ENCODE data around the gene ROBO1. TPM values are rescaled to one million over a fixed set of nuclear protein-coding genes. Genes with fewer than 3 reads are reported as not detected.

ROBO1 gene
- total RNA-seq, 1 donor from 2014 or later = 43.7 TPM

DNA sequence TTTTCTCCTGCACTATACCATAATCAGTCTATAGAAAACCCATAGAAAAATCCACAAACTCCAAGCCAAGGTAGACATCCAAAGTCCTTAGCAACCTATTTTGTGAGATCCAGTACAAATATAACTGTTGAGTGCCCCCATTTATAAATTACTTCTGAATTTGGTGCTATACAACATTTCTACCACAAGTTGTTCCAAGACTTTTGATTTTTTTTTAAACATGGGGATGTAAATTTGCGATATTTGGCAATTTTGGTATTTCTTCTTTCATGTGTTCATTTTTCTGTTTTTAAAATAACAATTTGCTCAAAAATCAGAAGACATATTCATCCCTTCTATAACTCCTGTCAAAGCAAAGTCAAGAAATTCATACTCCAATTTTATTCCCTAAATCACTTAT, 763.8 kb downstream of the ROBO1 start:
- Mint-ChIP-seq H3K27ac (ENCODE audit: unreplicated experiment) (no peak overlapping the region), H3K4me1 (ENCODE audit: low read depth) (peaks cover 25% of the 10 kb centered on the region), H3K9me3 (ENCODE audit: low read depth) (peaks cover 3% of the 10 kb centered on the region), H3K36me3 (ENCODE audit: low read depth) (no peaks in the 10 kb centered on the region), H3K4me3 (ENCODE audit: unreplicated experiment) (no peak overlapping the region), H3K27me3 (ENCODE audit: low read depth) (no peaks in the 10 kb centered on the region)
- DNase-seq (ENCODE audit: low spot score) = no peak
- TF ChIP-seq CTCF (IDR thresholded peaks at IDR 0.05) = peak; percentile 44

DNA sequence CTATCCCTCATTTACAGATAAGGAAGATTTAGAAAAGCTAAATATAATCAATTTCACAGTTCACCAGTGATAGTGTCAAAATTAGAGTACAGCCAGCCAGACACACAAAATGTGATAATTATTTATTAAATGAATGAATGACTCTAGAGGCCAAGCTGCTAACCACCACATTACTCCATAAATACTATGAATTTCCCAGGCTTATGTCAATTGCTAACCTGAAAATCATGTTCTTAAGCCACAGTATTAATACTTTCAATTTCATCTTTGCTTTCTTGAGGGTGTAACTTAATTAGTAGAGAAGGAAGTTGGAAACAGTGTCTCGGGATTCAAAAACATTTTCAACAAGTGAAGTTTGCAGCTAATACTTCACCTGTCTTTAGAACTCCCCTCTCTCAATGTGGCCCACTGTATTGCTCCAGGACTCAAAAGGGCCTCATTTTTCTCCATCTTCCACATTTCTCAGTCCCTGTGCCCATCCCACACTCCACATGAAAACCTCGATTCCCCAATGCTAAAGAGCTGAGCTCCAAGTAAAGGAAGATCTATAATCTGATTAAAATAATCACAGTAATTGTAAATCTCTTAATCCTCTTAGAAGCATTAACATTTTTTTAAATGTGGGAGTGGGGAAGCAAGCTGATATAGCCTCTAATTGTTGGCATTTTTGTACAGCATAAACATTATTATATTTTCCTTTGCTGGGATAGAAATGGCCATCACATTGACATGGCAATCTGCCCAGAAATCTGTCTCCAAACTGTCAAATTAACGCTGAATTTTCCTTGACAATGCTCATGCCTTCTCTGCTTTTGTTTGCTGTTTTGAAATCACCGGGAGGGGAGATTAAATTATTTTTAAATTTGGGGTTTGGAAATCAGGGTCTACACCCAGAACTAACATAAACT, 765.1 kb downstream of the ROBO1 start:
- DNase-seq (ENCODE audit: low spot score) = no peak
- H3K27ac Mint-ChIP-seq (ENCODE audit: unreplicated experiment) = no peak overlapping the region
- H3K27me3 Mint-ChIP-seq (ENCODE audit: low read depth) = no peaks in the 10 kb centered on the region
- H3K4me1 Mint-ChIP-seq (ENCODE audit: low read depth) = peaks cover 25% of the 10 kb centered on the region
- no peak overlapping the region for H3K4me3 Mint-ChIP-seq (ENCODE audit: unreplicated experiment)
- TF ChIP-seq CTCF (IDR thresholded peaks at IDR 0.05) = no peak
- peaks cover 5% of the 10 kb centered on the region for H3K9me3 Mint-ChIP-seq (ENCODE audit: low read depth)
- H3K36me3 Mint-ChIP-seq (ENCODE audit: low read depth) = no peaks in the 10 kb centered on the region

DNA sequence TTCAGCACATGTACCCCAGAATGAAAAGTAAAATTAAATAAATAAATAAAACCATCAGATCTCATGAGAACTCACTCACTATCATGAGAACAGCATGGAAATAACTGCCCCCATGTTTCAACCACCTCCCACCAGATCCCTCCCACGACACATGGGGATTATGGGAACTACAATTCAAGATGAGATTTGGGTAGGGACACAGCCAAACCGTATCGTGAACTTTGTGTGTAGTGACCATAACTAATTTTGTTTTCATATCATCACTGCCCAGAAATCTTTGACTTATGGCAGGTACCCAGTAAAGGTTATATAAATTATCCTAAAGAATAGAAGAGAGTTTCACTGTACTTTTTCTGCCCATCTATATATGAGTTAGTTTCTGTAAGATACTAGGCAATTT, 766.5 kb downstream of the ROBO1 start:
- H3K9me3 Mint-ChIP-seq (ENCODE audit: low read depth) = peaks cover 5% of the 10 kb centered on the region
- H3K27ac Mint-ChIP-seq (ENCODE audit: unreplicated experiment) = no peak overlapping the region
- H3K36me3 Mint-ChIP-seq (ENCODE audit: low read depth) = no peaks in the 10 kb centered on the region
- peaks cover 23% of the 10 kb centered on the region for H3K4me1 Mint-ChIP-seq (ENCODE audit: low read depth)
- H3K4me3 Mint-ChIP-seq (ENCODE audit: unreplicated experiment) = no peak overlapping the region
- no peaks in the 10 kb centered on the region for H3K27me3 Mint-ChIP-seq (ENCODE audit: low read depth)
- TF ChIP-seq CTCF (IDR thresholded peaks at IDR 0.05) = no peak
- no peak for DNase-seq (ENCODE audit: low spot score)

DNA sequence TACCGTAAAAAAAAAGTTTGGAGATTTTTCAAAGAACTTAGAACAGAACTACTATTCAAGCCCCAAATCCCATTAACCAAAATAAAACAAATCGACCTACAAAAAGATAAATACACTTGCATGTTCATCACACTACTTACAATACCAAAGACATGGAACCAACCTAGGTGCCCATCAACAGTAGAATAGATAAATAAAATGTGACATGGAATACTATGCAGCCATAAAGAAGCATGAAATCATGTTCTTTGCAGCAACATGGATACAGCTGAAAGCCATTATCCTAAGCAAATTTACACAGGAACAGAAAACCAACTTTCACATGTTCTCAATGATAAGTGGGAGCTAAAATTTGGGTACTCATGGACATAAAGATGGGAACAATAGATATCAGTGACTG, 768.7 kb downstream of the ROBO1 start:
- no peaks in the 10 kb centered on the region for H3K27me3 Mint-ChIP-seq (ENCODE audit: low read depth)
- H3K36me3 Mint-ChIP-seq (ENCODE audit: low read depth) = no peaks in the 10 kb centered on the region
- no peak overlapping the region for H3K27ac Mint-ChIP-seq (ENCODE audit: unreplicated experiment)
- H3K9me3 Mint-ChIP-seq (ENCODE audit: low read depth) = peaks cover 5% of the 10 kb centered on the region
- no peak for DNase-seq (ENCODE audit: low spot score)
- no peak for TF ChIP-seq CTCF (IDR thresholded peaks at IDR 0.05)
- H3K4me3 Mint-ChIP-seq (ENCODE audit: unreplicated experiment) = no peak overlapping the region
- peaks cover 24% of the 10 kb centered on the region for H3K4me1 Mint-ChIP-seq (ENCODE audit: low read depth)

DNA sequence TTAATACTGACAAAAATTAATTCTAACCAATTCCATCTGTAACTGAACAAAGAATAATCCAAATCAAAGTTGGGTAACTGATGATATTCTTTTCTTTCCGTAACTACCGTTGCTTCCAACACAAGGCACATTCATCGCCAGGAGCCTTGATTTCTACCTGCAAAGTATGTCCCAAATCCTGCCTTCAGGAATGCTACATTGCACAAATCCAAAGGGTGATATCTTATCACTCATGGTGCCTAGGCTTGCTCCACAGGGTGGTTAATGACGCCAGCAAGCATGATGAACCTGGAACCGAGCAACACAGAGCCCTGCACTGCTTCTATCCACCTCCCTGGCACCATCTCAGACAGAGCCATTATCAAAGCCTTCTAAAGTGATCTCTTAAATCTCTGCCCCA, 772.7 kb downstream of the ROBO1 start:
- no peak for TF ChIP-seq CTCF (IDR thresholded peaks at IDR 0.05)
- Mint-ChIP-seq H3K27ac (ENCODE audit: unreplicated experiment) (peak overlapping the region; percentile 14), H3K4me3 (ENCODE audit: unreplicated experiment) (no peak overlapping the region)

More for the DNA sequence above, 772.7 kb downstream of the ROBO1 start:
- DNase-seq (ENCODE audit: low spot score) = no peak
- Mint-ChIP-seq H3K36me3 (ENCODE audit: low read depth) (peaks cover 4% of the 10 kb centered on the region), H3K4me1 (ENCODE audit: low read depth) (peaks cover 22% of the 10 kb centered on the region), H3K9me3 (ENCODE audit: low read depth) (peaks cover 12% of the 10 kb centered on the region), H3K27me3 (ENCODE audit: low read depth) (no peaks in the 10 kb centered on the region)
